Measurements from ENCODE around the gene GRIK2.

GRIK2 gene

DNA sequence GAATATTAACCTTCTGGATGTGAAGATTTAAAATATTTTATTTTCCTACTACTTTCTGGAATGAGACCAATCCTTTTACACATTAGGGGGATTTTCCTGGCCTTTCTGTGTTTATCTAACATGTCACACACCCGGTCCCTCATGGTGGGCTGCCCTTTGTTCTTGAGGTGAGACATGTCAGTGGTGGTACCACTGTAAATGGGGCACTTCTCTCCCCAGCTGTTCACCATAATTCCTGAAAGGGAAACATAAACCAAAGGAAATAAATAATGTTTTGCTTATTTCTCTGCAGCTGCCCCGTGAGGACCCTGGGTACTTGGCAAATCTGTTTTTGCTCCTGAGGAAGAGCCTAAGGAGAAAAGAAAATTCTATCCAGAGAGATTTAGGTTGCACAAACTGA lies 41.1 kb downstream of the GRIK2 start:
- DNase-seq (ENCODE audit: low read depth) = no peak
- H3K4me3 ChIP-seq (ENCODE audit: low read depth, low read length) = no peak overlapping the region
- TF ChIP-seq, protein P1, sequence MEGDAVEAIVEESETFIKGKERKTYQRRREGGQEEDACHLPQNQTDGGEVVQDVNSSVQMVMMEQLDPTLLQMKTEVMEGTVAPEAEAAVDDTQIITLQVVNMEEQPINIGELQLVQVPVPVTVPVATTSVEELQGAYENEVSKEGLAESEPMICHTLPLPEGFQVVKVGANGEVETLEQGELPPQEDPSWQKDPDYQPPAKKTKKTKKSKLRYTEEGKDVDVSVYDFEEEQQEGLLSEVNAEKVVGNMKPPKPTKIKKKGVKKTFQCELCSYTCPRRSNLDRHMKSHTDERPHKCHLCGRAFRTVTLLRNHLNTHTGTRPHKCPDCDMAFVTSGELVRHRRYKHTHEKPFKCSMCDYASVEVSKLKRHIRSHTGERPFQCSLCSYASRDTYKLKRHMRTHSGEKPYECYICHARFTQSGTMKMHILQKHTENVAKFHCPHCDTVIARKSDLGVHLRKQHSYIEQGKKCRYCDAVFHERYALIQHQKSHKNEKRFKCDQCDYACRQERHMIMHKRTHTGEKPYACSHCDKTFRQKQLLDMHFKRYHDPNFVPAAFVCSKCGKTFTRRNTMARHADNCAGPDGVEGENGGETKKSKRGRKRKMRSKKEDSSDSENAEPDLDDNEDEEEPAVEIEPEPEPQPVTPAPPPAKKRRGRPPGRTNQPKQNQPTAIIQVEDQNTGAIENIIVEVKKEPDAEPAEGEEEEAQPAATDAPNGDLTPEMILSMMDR (IDR thresholded peaks at IDR 0.05; ENCODE audit: insufficient read depth, low read depth, low read length, missing control alignments) = no peak

DNA sequence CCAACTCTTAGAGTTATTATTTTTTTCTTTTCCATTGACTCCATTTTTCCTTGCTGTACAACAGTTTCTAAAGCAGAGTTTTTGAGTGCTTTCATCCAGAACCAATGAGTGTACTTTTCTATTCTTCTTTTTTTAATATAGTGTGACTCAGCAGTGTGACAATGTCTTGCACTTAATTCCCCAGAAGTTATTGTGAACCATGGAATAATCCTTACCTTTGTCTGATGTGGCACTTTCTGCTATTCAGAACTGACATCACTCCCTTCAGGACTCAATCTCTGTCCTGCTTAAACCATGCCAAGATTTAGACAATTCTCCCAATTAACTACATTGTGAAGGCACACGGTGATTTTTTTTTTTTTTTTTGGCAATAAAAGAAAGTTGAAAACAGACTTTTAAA lies 41.5 kb downstream of the GRIK2 start:
- TF ChIP-seq, protein P1 (IDR thresholded peaks at IDR 0.05; ENCODE audit: insufficient read depth, low read depth, low read length, missing control alignments) = no peak
- no peak overlapping the region for H3K4me3 ChIP-seq (ENCODE audit: low read depth, low read length)
- DNase-seq (ENCODE audit: low read depth) = no peak

DNA sequence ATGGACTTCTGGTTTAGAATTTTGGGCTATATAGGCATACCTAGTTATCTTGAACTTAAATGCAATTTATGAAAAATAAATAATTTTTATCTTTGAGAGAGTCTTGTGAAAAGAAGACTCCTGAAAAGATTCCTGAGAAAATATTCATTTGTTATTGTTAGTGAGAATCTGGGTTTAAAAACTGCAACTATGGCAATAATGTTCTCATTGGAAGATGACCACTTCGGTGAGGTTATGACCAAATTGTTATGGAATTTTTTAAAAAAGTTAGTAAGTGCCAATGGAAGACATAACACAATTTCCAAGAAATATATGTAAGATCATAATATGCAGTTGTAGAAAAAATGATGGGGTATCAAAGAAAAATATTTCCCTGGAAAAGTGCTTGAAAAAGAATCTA lies 46.3 kb downstream of the GRIK2 start:
- DNase-seq (ENCODE audit: low read depth) = no peak
- H3K4me3 ChIP-seq (ENCODE audit: low read depth, low read length) = no peak overlapping the region
- TF ChIP-seq, protein P1 (IDR thresholded peaks at IDR 0.05; ENCODE audit: insufficient read depth, low read depth, low read length, missing control alignments) = no peak

DNA sequence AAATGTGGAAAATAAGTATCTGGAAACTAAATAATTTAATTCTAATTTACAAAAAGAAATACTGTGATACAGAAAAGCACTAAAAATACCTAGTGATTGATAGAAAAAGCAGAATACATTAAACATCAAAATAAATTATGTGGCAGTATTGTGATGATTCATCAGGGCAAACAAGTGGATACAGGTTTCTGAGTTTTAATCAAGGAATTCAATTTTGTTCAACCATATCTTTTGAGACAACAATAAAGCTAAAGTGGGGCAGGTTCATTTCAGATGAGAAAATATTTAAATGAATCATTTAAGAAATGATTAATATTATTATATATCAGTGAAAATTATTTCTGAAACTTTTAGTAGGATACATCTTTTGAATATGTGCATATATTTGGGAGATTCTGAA lies 49.8 kb downstream of the GRIK2 start:
- H3K4me3 ChIP-seq (ENCODE audit: low read depth, low read length) = no peak overlapping the region
- DNase-seq (ENCODE audit: low read depth) = no peak
- TF ChIP-seq, protein P1 (IDR thresholded peaks at IDR 0.05; ENCODE audit: insufficient read depth, low read depth, low read length, missing control alignments) = no peak

DNA sequence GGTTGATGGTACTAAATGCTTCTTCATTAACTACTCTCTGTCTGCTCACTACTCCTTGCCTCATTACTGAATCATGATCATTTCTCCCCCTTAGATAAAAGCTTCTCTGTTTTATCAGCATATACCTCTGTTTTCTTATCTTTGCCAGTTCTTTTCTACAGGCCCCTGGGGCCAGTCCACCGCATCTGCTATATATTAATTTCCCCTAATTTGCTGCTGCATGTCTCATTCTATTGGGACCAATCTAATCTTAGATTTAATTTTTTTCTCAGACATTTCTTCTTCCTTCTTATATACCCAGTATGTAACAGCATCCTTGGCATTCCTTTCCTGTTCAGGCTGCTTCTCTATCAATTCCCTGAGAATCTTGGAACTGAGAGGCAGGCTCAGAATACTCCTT lies 51.2 kb downstream of the GRIK2 start:
- no peak for DNase-seq (ENCODE audit: low read depth)
- TF ChIP-seq, protein P1 (IDR thresholded peaks at IDR 0.05; ENCODE audit: insufficient read depth, low read depth, low read length, missing control alignments) = no peak
- H3K4me3 ChIP-seq (ENCODE audit: low read depth, low read length) = no peak overlapping the region

DNA sequence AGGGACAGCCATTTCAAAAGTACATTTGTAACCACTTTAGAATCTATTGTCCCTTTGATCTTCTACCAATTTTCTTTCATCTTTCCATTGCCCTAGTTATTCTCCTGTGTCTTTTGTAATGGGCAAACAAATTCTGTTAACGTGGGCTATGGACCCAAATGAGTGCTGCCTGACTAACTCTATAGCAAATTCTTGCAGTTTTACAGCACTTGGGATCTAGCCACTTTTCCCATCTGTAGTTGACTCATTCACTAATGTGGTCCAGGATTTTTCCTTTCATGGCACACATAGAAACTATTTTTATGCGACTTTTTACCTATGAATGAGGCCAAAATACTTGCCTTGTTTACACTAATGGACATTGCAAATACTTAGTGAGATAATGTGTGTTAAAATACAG lies 52.0 kb downstream of the GRIK2 start:
- TF ChIP-seq, protein P1 (IDR thresholded peaks at IDR 0.05; ENCODE audit: insufficient read depth, low read depth, low read length, missing control alignments) = no peak
- no peak overlapping the region for H3K4me3 ChIP-seq (ENCODE audit: low read depth, low read length)
- no peak for DNase-seq (ENCODE audit: low read depth)

DNA sequence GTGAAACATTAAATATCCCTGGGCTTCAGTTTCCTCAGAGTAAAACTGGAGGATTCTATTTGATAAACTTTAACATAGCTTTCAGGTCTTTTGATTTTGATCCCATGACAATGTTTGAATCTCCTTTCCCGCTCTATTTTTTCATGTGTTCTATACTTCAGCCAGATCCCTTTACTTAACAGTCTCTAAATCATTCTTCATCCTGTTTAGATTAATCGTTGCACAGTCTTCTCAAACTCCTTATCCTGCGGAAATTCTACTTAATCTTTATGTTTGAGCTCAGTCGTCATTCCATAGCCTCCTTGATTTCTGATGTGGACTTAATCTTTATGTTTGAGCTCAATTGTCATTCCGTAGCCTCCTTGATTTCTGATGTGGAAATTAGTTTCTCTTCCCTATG lies 57.4 kb downstream of the GRIK2 start:
- no peak overlapping the region for H3K4me3 ChIP-seq (ENCODE audit: low read depth, low read length)
- no peak for DNase-seq (ENCODE audit: low read depth)

More for the DNA sequence above, 57.4 kb downstream of the GRIK2 start:
- TF ChIP-seq, protein P1 (IDR thresholded peaks at IDR 0.05; ENCODE audit: insufficient read depth, low read depth, low read length, missing control alignments) = no peak
